B cell (primary cell): Measurements from ENCODE around the gene FAM151A.

Experiments used
- EZH2 ChIP-seq: IDR thresholded peaks from 2 replicates; pipeline ENCODE4 v1.6.1; 2012; ENCODE audit warnings: borderline replicate concordance, low read depth, mild to moderate bottlenecking, moderate library complexity, low read length; ENCODE audit not compliant: insufficient read depth, poor library complexity, severe bottlenecking
- TF ChIP-seq, protein P1 (sequence below): fragments of 200-600 bp; IDR thresholded peaks from one replicate; pipeline ENCODE4 v1.8.0; 2022; ENCODE audit warnings: antibody characterized with exemption, mild to moderate bottlenecking

DNA sequence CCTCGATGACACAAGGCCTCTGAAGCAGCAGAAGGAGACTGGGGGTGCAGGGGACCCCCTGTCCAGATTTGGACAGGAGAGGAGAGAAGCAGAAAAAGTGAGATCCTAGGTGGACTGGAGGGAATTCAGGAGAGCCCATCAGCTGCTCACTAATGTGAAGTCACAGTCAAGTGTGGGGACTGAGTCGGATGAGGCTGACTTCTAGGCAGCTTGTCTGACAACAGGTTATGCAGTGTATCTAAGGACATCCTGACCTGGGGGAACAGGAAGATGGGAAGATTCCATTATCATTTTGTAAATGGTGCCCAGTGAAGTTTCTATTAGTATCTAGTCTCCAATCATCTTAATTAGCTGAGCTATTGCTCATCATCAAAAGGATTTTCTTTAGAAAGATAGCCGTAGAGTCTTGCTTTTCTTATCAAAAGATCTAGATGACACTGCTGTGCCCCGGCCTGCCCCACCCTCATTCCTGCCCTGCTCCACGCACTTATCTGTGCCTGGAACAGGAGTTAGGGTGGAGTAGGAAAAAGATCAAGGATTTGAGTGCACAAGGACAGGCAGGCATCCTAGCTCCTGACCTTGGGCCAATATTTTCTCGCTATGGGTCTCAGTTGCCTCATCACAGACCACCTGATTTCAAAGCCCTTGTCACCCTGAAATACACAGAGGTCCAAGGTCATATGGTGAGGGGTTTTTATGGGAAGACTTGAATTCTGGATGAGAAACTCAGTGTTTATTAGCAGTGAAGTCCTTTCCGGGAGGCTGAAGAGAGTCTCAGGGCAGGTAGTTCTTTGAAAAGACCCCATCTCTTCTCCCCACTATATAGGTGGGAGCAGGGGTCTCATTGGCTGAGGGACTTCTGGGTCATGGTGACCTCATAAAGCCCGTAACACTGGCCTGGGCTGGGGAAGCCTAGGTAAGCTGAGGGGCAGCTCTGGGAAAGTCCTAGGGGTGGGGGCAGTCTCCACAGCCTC, 17.8 kb upstream of the FAM151A start, which contains the start of gene MROH7:
- TF ChIP-seq, protein P1, sequence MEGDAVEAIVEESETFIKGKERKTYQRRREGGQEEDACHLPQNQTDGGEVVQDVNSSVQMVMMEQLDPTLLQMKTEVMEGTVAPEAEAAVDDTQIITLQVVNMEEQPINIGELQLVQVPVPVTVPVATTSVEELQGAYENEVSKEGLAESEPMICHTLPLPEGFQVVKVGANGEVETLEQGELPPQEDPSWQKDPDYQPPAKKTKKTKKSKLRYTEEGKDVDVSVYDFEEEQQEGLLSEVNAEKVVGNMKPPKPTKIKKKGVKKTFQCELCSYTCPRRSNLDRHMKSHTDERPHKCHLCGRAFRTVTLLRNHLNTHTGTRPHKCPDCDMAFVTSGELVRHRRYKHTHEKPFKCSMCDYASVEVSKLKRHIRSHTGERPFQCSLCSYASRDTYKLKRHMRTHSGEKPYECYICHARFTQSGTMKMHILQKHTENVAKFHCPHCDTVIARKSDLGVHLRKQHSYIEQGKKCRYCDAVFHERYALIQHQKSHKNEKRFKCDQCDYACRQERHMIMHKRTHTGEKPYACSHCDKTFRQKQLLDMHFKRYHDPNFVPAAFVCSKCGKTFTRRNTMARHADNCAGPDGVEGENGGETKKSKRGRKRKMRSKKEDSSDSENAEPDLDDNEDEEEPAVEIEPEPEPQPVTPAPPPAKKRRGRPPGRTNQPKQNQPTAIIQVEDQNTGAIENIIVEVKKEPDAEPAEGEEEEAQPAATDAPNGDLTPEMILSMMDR: no peak
- TF ChIP-seq EZH2: no peak
